ENCODE measurements around the gene JAKMIP1. TPM values are rescaled to one million over a fixed set of nuclear protein-coding genes. Genes with fewer than 3 reads are reported as not detected.

JAKMIP1 gene
- polyA plus RNA-seq, 2 donors, result 0.13 to 0.31 TPM

GRCh38 chr4:6189511-6189910 lies 10.8 kb downstream of the JAKMIP1 start:
- H3K36me3 ChIP-seq (ENCODE audit: control insufficient read depth in 2 of 2, insufficient read depth in 2 of 2, low read length in 1 of 2), result no peaks in the 10 kb centered on the region
- no peaks in the 10 kb centered on the region for H3K27me3 ChIP-seq (ENCODE audit: control insufficient read depth in 1 of 2, insufficient read depth in 2 of 2, low read length in 2 of 2)
- peaks cover 0 to 6% of the 10 kb centered on the region in 2 donors for H3K9me3 ChIP-seq (ENCODE audit: control insufficient read depth in 2 of 2, insufficient read depth in 1 of 2, low read depth in 1 of 2, low read length in 1 of 2)
- WGBS, 2 donors, result 79 to 86% methylated on average over 5 of the region's 5 CpGs
- H3K27ac ChIP-seq (ENCODE audit: low read depth in 2 of 2, low read length in 1 of 2), result no peak overlapping the region
- H3K4me1 ChIP-seq (ENCODE audit: control insufficient read depth in 2 of 2, insufficient read depth in 2 of 2, low read length in 1 of 2), result no peaks in the 10 kb centered on the region
- H3K4me3 ChIP-seq (ENCODE audit: low read depth in 1 of 2, low read length in 2 of 2), result no peak overlapping the region

- no peaks in the 10 kb centered on the region for H3K4me1 ChIP-seq (ENCODE audit: control insufficient read depth in 2 of 2, insufficient read depth in 2 of 2, low read length in 1 of 2)
- no peaks in the 10 kb centered on the region for H3K36me3 ChIP-seq (ENCODE audit: control insufficient read depth in 2 of 2, insufficient read depth in 2 of 2, low read length in 1 of 2)
- no peak overlapping the region for H3K27ac ChIP-seq (ENCODE audit: low read depth in 2 of 2, low read length in 1 of 2)
- H3K9me3 ChIP-seq (ENCODE audit: control insufficient read depth in 2 of 2, insufficient read depth in 1 of 2, low read depth in 1 of 2, low read length in 1 of 2), result peaks cover 0 to 3% of the 10 kb centered on the region in 2 donors
- WGBS, 2 donors, result 71 to 75% methylated on average over 8 of the region's 8 CpGs
- H3K4me3 ChIP-seq (ENCODE audit: low read depth in 1 of 2, low read length in 2 of 2), result no peak overlapping the region
- no peaks in the 10 kb centered on the region for H3K27me3 ChIP-seq (ENCODE audit: control insufficient read depth in 1 of 2, insufficient read depth in 2 of 2, low read length in 2 of 2)
Observed at GRCh38 chr4:6188687-6189305, 11.6 kb downstream of the JAKMIP1 start.

GRCh38 chr4:6184169-6184568 lies 16.2 kb downstream of the JAKMIP1 start:
- Histone ChIP-seq H3K36me3 (ENCODE audit: control insufficient read depth in 2 of 2, insufficient read depth in 2 of 2, low read length in 1 of 2) (no peaks in the 10 kb centered on the region), H3K4me3 (ENCODE audit: low read depth in 1 of 2, low read length in 2 of 2) (no peak overlapping the region), H3K27me3 (ENCODE audit: control insufficient read depth in 1 of 2, insufficient read depth in 2 of 2, low read length in 2 of 2) (no peaks in the 10 kb centered on the region), H3K4me1 (ENCODE audit: control insufficient read depth in 2 of 2, insufficient read depth in 2 of 2, low read length in 1 of 2) (no peaks in the 10 kb centered on the region), H3K9me3 (ENCODE audit: control insufficient read depth in 2 of 2, insufficient read depth in 1 of 2, low read depth in 1 of 2, low read length in 1 of 2) (peaks cover 0 to 3% of the 10 kb centered on the region in 2 donors), H3K27ac (ENCODE audit: low read depth in 2 of 2, low read length in 1 of 2) (no peak overlapping the region)
- 61 to 63% methylated on average over 5 of the region's 5 CpGs for WGBS, 2 donors

- Histone ChIP-seq H3K27me3 (ENCODE audit: control insufficient read depth in 1 of 2, insufficient read depth in 2 of 2, low read length in 2 of 2) (no peaks in the 10 kb centered on the region), H3K27ac (ENCODE audit: low read depth in 2 of 2, low read length in 1 of 2) (no peak overlapping the region), H3K36me3 (ENCODE audit: control insufficient read depth in 2 of 2, insufficient read depth in 2 of 2, low read length in 1 of 2) (no peaks in the 10 kb centered on the region), H3K4me3 (ENCODE audit: low read depth in 1 of 2, low read length in 2 of 2) (no peak overlapping the region), H3K4me1 (ENCODE audit: control insufficient read depth in 2 of 2, insufficient read depth in 2 of 2, low read length in 1 of 2) (no peaks in the 10 kb centered on the region), H3K9me3 (ENCODE audit: control insufficient read depth in 2 of 2, insufficient read depth in 1 of 2, low read depth in 1 of 2, low read length in 1 of 2) (peaks cover 0 to 3% of the 10 kb centered on the region in 2 donors)
- 65% methylated on average over 4 of the region's 4 CpGs for WGBS, 2 donors
Observed at GRCh38 chr4:6183740-6184139, 16.6 kb downstream of the JAKMIP1 start.

- no peaks in the 10 kb centered on the region for H3K36me3 ChIP-seq (ENCODE audit: control insufficient read depth in 2 of 2, insufficient read depth in 2 of 2, low read length in 1 of 2)
- no peaks in the 10 kb centered on the region for H3K4me1 ChIP-seq (ENCODE audit: control insufficient read depth in 2 of 2, insufficient read depth in 2 of 2, low read length in 1 of 2)
- 63 to 64% methylated on average over 12 of the region's 12 CpGs for WGBS, 2 donors
- H3K27ac ChIP-seq (ENCODE audit: low read depth in 2 of 2, low read length in 1 of 2), result no peak overlapping the region
- peaks cover 0 to 3% of the 10 kb centered on the region in 2 donors for H3K9me3 ChIP-seq (ENCODE audit: control insufficient read depth in 2 of 2, insufficient read depth in 1 of 2, low read depth in 1 of 2, low read length in 1 of 2)
- no peaks in the 10 kb centered on the region for H3K27me3 ChIP-seq (ENCODE audit: control insufficient read depth in 1 of 2, insufficient read depth in 2 of 2, low read length in 2 of 2)
- H3K4me3 ChIP-seq (ENCODE audit: low read depth in 1 of 2, low read length in 2 of 2), result no peak overlapping the region
Observed at GRCh38 chr4:6182376-6183280, 17.7 kb downstream of the JAKMIP1 start.

GRCh38 chr4:6180841-6181631 lies 19.3 kb downstream of the JAKMIP1 start:
- no peaks in the 10 kb centered on the region for H3K36me3 ChIP-seq (ENCODE audit: control insufficient read depth in 2 of 2, insufficient read depth in 2 of 2, low read length in 1 of 2)
- WGBS, 2 donors, result 52 to 53% methylated on average over 7 of the region's 7 CpGs
- no peaks in the 10 kb centered on the region for H3K27me3 ChIP-seq (ENCODE audit: control insufficient read depth in 1 of 2, insufficient read depth in 2 of 2, low read length in 2 of 2)
- no peak overlapping the region for H3K4me3 ChIP-seq (ENCODE audit: low read depth in 1 of 2, low read length in 2 of 2)
- no peak overlapping the region for H3K27ac ChIP-seq (ENCODE audit: low read depth in 2 of 2, low read length in 1 of 2)
- peaks cover 0 to 2% of the 10 kb centered on the region in 2 donors for H3K9me3 ChIP-seq (ENCODE audit: control insufficient read depth in 2 of 2, insufficient read depth in 1 of 2, low read depth in 1 of 2, low read length in 1 of 2)
- H3K4me1 ChIP-seq (ENCODE audit: control insufficient read depth in 2 of 2, insufficient read depth in 2 of 2, low read length in 1 of 2), result no peaks in the 10 kb centered on the region

- H3K4me3 ChIP-seq (ENCODE audit: low read depth in 1 of 2, low read length in 2 of 2), result no peak overlapping the region
- H3K27me3 ChIP-seq (ENCODE audit: control insufficient read depth in 1 of 2, insufficient read depth in 2 of 2, low read length in 2 of 2), result no peaks in the 10 kb centered on the region
- no peaks in the 10 kb centered on the region for H3K36me3 ChIP-seq (ENCODE audit: control insufficient read depth in 2 of 2, insufficient read depth in 2 of 2, low read length in 1 of 2)
- no peak overlapping the region for H3K27ac ChIP-seq (ENCODE audit: low read depth in 2 of 2, low read length in 1 of 2)
- WGBS, 2 donors, result 66 to 76% methylated on average over 1 of the region's 1 CpG
- H3K9me3 ChIP-seq (ENCODE audit: control insufficient read depth in 2 of 2, insufficient read depth in 1 of 2, low read depth in 1 of 2, low read length in 1 of 2), result no peaks in the 10 kb centered on the region
- H3K4me1 ChIP-seq (ENCODE audit: control insufficient read depth in 2 of 2, insufficient read depth in 2 of 2, low read length in 1 of 2), result no peaks in the 10 kb centered on the region
Observed at GRCh38 chr4:6179362-6179761, 21.0 kb downstream of the JAKMIP1 start.

- H3K27me3 ChIP-seq (ENCODE audit: control insufficient read depth in 1 of 2, insufficient read depth in 2 of 2, low read length in 2 of 2), result no peaks in the 10 kb centered on the region
- no peak overlapping the region for H3K4me3 ChIP-seq (ENCODE audit: low read depth in 1 of 2, low read length in 2 of 2)
- no peaks in the 10 kb centered on the region for H3K36me3 ChIP-seq (ENCODE audit: control insufficient read depth in 2 of 2, insufficient read depth in 2 of 2, low read length in 1 of 2)
- no peaks in the 10 kb centered on the region for H3K9me3 ChIP-seq (ENCODE audit: control insufficient read depth in 2 of 2, insufficient read depth in 1 of 2, low read depth in 1 of 2, low read length in 1 of 2)
- no peaks in the 10 kb centered on the region for H3K4me1 ChIP-seq (ENCODE audit: control insufficient read depth in 2 of 2, insufficient read depth in 2 of 2, low read length in 1 of 2)
- WGBS, 2 donors, result 48 to 60% methylated on average over 4 of the region's 4 CpGs
- no peak overlapping the region for H3K27ac ChIP-seq (ENCODE audit: low read depth in 2 of 2, low read length in 1 of 2)
Observed at GRCh38 chr4:6178757-6179156, 21.6 kb downstream of the JAKMIP1 start.

- Histone ChIP-seq H3K4me3 (ENCODE audit: low read depth in 1 of 2, low read length in 2 of 2) (no peak overlapping the region), H3K9me3 (ENCODE audit: control insufficient read depth in 2 of 2, insufficient read depth in 1 of 2, low read depth in 1 of 2, low read length in 1 of 2) (no peaks in the 10 kb centered on the region), H3K27ac (ENCODE audit: low read depth in 2 of 2, low read length in 1 of 2) (no peak overlapping the region), H3K27me3 (ENCODE audit: control insufficient read depth in 1 of 2, insufficient read depth in 2 of 2, low read length in 2 of 2) (no peaks in the 10 kb centered on the region), H3K36me3 (ENCODE audit: control insufficient read depth in 2 of 2, insufficient read depth in 2 of 2, low read length in 1 of 2) (no peaks in the 10 kb centered on the region), H3K4me1 (ENCODE audit: control insufficient read depth in 2 of 2, insufficient read depth in 2 of 2, low read length in 1 of 2) (peaks cover 0 to under 1% of the 10 kb centered on the region in 2 donors)
- 43% methylated on average over 9 of the region's 9 CpGs for WGBS, 2 donors
Observed at GRCh38 chr4:6177587-6178197, 22.7 kb downstream of the JAKMIP1 start.
